ENCODE measurements around the gene PPP2R3A. TPM values are rescaled to one million over a fixed set of nuclear protein-coding genes. Genes with fewer than 3 reads are reported as not detected.

PPP2R3A gene
- total and polyA plus RNA-seq, 2 of the 4 experiments (the other 2 are of a cell fraction): 11.3 to 37.3 TPM

DNA sequence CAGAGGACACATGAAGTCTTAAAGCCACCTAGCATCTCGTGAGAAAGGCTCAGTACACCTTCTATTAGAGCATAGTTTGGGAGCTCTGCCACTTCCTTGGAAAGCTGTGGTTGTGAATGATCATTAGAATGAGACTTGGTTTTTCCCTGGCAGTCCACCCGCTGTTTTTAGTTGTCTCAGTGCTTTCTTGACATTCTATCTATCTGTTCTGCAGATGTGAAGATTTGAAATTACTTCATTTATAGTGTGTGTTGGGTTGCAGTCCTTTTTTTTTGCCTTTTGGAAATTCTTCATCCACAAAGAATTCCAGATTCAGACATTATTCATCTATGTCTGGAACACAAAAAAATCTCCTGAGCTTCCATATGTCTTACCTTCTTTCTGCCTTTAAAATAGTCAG lies 23.7 kb downstream of the PPP2R3A start:
- Histone ChIP-seq H3K18ac (ENCODE audit: low read depth, low read length) (peak overlapping the region; percentile 72; the same call in 1 of the 2 replicates), H4K20me1 (ENCODE audit: insufficient read depth, low read length) (peaks cover 4% of the 10 kb centered on the region; the same call in 1 of the 2 replicates), H3K4ac (ENCODE audit: low read depth, low read length) (peak overlapping the region; percentile 80), H2BK15ac (ENCODE audit: low read depth, low read length) (no peak overlapping the region), H2AK5ac (ENCODE audit: low read depth, low read length) (peak overlapping the region; percentile 78), H4K91ac (ENCODE audit: insufficient read depth, low read depth, low read length) (peak overlapping the region; percentile 5; the same call in 1 of the 2 replicates), H4K5ac (ENCODE audit: low read depth, low read length) (no peak overlapping the region), H4K8ac (ENCODE audit: low read depth in 2 of 2, low read length in 2 of 2) (0 out of 4 replicates have a peak overlapping the region, but pooled peaks of 1 of the 2 experiments have one; percentile 2), H3K23ac (ENCODE audit: low read depth, low read length) (peak overlapping the region; percentile 83; the same call in 1 of the 2 replicates), H3K36me3 (ENCODE audit: control insufficient read depth, insufficient read depth, low read length) (no peaks in the 10 kb centered on the region; the same call in 1 of the 2 replicates), H2BK120ac (ENCODE audit: low read depth, low read length) (peak overlapping the region; percentile 52), H3K9me1 (ENCODE audit: insufficient read depth, low read length) (peaks cover 13% of the 10 kb centered on the region), H3K9me3 (ENCODE audit: control insufficient read depth, insufficient read depth, low read length) (no peaks in the 10 kb centered on the region), H3K4me2 (ENCODE audit: low read depth, low read length) (no peak overlapping the region), H2AFZ (replicated peaks; ENCODE audit: low read length, poor library complexity) (no peak overlapping the region), H3K27me3 (ENCODE audit: control insufficient read depth, insufficient read depth, low read length) (no peaks in the 10 kb centered on the region), H2BK20ac (ENCODE audit: low read depth, low read length) (peak overlapping the region; percentile 66; the same call in 1 of the 2 replicates), H3K79me1 (ENCODE audit: low read depth in 1 of 2, low read length in 2 of 2) (peaks cover 26 to 78% of the 10 kb centered on the region in 2 experiments), H3K4me1 (ENCODE audit: control insufficient read depth, insufficient read depth, low read length) (peaks cover 6% of the 10 kb centered on the region), H2AK9ac (replicated peaks; ENCODE audit: low read depth, low read length, poor library complexity) (peak overlapping the region; percentile 15), H2BK5ac (ENCODE audit: low read depth, low read length, poor library complexity, severe bottlenecking) (peak overlapping the region; percentile 41), H3K9ac (ENCODE audit: low read depth, low read length) (no peak overlapping the region), H3K14ac (replicated peaks; ENCODE audit: low read depth, low read length) (peak overlapping the region; percentile 84), H3K4me3 (ENCODE audit: insufficient read depth, low read depth, low read length) (no peak overlapping the region), H3K27ac (ENCODE audit: insufficient read depth, low read length) (no peak overlapping the region), H3K56ac (ENCODE audit: extremely low read depth, insufficient read depth, low read length) (no peak overlapping the region; the same call in 1 of the 2 replicates)
- ChIA-PET CTCF (no interaction called here), POLR2A (ENCODE audit: unreplicated experiment) (no interaction called here)
- TF ChIP-seq POLR2A (IDR thresholded peaks at IDR 0.05; ENCODE audit: low read depth, low read length) (no peak), NFE2L2 (IDR thresholded peaks at IDR 0.05; ENCODE audit: low read depth, low read length) (no peak), MAZ (IDR thresholded peaks at IDR 0.05; ENCODE audit: borderline replicate concordance, low read depth, low read length) (no peak), RAD21 (IDR thresholded peaks at IDR 0.05; ENCODE audit: low read length) (no peak), MAFK (IDR thresholded peaks at IDR 0.05; ENCODE audit: low read depth, low read length) (no peak), CHD1 (IDR thresholded peaks at IDR 0.05; ENCODE audit: low read depth, low read length) (no peak), BHLHE40 (IDR thresholded peaks at IDR 0.05; ENCODE audit: low read depth, low read length) (no peak), RFX5 (IDR thresholded peaks at IDR 0.05; ENCODE audit: low read depth, low read length) (no peak), CEBPB (IDR thresholded peaks at IDR 0.05; ENCODE audit: low read depth, low read length) (no peak), RCOR1 (IDR thresholded peaks at IDR 0.05; ENCODE audit: insufficient replicate concordance, low read length) (no peak), FOS (IDR thresholded peaks at IDR 0.05; ENCODE audit: low read depth, low read length) (no peak), SMC3 (IDR thresholded peaks at IDR 0.05; ENCODE audit: low read depth, low read length) (no peak), MXI1 (IDR thresholded peaks at IDR 0.05; ENCODE audit: borderline replicate concordance, low read depth, low read length) (no peak)
- TF ChIP-seq, protein P1, sequence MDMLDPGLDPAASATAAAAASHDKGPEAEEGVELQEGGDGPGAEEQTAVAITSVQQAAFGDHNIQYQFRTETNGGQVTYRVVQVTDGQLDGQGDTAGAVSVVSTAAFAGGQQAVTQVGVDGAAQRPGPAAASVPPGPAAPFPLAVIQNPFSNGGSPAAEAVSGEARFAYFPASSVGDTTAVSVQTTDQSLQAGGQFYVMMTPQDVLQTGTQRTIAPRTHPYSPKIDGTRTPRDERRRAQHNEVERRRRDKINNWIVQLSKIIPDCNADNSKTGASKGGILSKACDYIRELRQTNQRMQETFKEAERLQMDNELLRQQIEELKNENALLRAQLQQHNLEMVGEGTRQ (IDR thresholded peaks at IDR 0.05; ENCODE audit: low read depth, low read length): no peak
- TF ChIP-seq, protein P2, sequence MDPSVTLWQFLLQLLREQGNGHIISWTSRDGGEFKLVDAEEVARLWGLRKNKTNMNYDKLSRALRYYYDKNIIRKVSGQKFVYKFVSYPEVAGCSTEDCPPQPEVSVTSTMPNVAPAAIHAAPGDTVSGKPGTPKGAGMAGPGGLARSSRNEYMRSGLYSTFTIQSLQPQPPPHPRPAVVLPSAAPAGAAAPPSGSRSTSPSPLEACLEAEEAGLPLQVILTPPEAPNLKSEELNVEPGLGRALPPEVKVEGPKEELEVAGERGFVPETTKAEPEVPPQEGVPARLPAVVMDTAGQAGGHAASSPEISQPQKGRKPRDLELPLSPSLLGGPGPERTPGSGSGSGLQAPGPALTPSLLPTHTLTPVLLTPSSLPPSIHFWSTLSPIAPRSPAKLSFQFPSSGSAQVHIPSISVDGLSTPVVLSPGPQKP (IDR thresholded peaks at IDR 0.05; ENCODE audit: borderline replicate concordance, low read depth, low read length): no peak
- TF ChIP-seq, protein P3, sequence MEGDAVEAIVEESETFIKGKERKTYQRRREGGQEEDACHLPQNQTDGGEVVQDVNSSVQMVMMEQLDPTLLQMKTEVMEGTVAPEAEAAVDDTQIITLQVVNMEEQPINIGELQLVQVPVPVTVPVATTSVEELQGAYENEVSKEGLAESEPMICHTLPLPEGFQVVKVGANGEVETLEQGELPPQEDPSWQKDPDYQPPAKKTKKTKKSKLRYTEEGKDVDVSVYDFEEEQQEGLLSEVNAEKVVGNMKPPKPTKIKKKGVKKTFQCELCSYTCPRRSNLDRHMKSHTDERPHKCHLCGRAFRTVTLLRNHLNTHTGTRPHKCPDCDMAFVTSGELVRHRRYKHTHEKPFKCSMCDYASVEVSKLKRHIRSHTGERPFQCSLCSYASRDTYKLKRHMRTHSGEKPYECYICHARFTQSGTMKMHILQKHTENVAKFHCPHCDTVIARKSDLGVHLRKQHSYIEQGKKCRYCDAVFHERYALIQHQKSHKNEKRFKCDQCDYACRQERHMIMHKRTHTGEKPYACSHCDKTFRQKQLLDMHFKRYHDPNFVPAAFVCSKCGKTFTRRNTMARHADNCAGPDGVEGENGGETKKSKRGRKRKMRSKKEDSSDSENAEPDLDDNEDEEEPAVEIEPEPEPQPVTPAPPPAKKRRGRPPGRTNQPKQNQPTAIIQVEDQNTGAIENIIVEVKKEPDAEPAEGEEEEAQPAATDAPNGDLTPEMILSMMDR (conservative IDR thresholded peaks at IDR 0.05; ENCODE audit: low read depth, low read length): no peak
- BruUV-seq (replicated peaks): no TSS peak
- intact Hi-C loops (cut with micrococcal nuclease): no loop called here
- in situ Hi-C loops (cut with MboI; ENCODE audit: low sequenced_read_pairs): no loop called here
- dilution Hi-C loops (cut with HindIII; ENCODE audit: low sequenced_read_pairs, unreplicated experiment): no loop called here
- no peak for ATAC-seq (ENCODE audit: low read depth)
- peak; percentile 31 for DNase-seq
- no CpG with 5 or more reads among the region's 2 CpGs for WGBS, 2 experiments (ENCODE audit: extremely low coverage in 2 of 2, insufficient read length in 1 of 2)
